Activated CD4-positive, alpha-beta T cell treated with anti-CD3 and anti-CD28 coated beads, Interleukin-2, amount 50 U/mL, for 24 hours (primary cell): ENCODE data around the gene SYT13.
"Not testable (repeated sequence)": the region's sequence is repeated elsewhere in the genome, so short reads cannot be mapped to it uniquely, and the experiment has no call there.

Experiments used
- DNase-seq, 2 donors: peaks; one replicate each; pipeline ENCODE4 v3.0.0-alpha.2; 2020; ENCODE audit warnings: low read depth in 1 of 2, low spot score in 1 of 2

The SYT13 gene

GRCh38 chr11:45250035-45250718 lies 36.0 kb downstream of the SYT13 start:
- no peak for DNase-seq

GRCh38 chr11:45249372-45249771 lies 36.8 kb downstream of the SYT13 start:
- not testable (repeated sequence) for DNase-seq

DNA sequence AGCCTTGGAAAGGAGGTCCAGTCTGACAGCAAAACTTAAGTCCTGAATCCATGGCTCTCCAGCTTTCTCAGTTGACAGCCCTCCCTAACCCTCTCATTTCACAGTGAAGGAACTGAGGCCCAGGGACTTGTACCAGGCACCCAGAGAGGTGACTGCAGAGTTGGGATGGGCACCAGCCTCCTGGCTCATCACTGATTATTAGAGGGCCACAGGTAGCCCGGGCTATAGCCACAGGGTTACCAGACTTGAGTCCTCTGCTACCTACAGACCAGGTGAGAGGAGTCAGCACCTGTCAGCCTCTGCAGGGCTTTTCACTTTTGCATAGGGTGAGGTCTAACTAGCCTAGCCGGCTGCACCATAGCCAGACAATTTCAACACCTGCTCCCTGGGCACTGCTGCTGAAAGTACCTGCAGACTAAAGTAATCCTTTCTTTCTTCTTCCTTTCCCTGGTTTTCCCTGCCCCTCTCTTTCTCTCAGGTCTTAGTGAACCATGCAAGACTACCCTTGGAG lies 37.6 kb downstream of the SYT13 start:
- DNase-seq: no peak

GRCh38 chr11:45247433-45247832 lies 38.7 kb downstream of the SYT13 start:
- DNase-seq: no peak

GRCh38 chr11:45246241-45246640 lies 39.9 kb downstream of the SYT13 start:
- DNase-seq: no peak

GRCh38 chr11:45245218-45246045 lies 40.7 kb downstream of the SYT13 start:
- no peak for DNase-seq

DNA sequence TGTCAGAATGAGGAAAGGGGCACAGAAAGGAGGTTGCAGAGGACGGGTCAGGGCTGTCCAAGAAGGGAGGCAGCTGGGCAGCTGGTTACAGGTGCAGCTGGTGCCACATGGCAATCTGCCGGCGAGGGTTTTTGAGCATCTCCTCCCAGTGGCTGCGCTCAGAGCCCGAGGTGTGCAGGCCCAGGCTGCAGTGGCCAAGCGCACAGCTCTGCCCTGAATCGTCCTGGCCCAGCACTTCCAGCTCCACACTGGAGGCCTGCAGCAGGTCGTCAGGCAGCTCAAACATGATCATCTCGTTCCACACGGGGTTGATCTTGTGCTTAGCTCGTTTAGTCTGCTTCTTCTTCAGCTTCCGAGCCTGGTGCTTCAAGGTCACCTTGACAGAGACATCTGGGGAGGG lies 42.2 kb downstream of the SYT13 start:
- DNase-seq: no peak

- DNase-seq: no peak
Observed at GRCh38 chr11:45239733-45240132, 46.4 kb downstream of the SYT13 start.

- DNase-seq: no peak
Observed at GRCh38 chr11:45238724-45239123, 47.4 kb downstream of the SYT13 start.

DNA sequence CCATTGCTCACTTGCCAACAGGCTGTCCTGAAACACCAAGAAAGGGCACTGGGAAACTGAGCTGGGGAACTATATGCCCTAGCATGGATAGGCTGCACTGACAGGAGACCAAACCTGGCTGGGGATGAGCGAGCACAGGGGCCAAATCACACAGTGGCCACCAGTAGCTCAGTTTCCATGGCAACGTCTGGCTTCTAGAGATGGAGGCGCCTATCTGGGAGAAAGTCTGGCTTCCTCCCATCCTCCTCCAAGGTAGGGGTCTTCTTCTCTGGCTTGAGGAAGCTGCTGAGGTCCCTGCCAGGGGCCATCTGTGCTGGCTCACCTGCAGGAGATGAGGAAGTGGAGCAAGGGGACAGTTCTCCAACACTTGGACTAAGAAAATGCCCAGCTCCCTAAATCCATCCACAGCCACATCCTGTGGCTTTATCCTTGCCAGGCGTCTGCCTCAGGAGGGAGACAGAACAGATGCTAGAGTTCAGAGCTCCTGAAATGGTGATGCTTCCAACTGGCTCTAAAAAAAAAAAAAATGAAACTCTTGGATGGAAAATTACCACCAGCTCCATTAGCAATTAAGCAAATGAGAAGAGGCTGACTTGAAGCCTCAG lies 48.3 kb downstream of the SYT13 start:
- no peak for DNase-seq

DNA sequence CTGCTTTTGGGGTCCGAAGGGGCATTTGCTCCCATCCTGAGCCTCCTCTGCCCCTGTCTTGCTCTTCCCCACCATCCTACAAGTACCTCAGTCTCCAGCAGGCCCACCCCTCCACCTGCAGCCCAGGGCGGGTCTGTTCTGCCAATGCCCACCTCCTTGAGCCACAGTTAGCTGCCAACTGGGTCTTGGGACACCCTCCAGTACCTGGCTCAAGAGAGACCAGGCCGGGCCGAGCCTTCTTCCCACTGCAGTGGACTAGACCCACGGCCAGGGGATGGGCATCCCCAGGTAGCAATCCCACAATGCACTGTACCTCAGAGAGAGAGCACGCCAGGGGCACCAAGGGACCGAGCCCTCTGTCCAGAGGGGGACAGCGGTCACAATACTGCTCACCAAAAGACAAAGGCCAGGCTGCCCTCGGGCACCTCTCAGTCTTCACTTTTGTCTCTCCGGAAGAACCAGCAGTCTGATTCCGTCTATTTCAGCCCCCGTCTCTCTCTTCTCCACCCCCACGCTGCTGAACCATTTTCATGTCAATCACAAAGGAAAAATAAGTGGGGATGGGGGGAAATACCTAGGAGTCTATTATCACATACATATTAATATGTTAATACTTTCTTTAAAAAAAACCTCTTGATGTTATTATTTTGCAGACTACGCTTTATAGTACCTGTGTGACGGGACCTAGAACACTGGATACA lies 51.7 kb downstream of the SYT13 start:
- DNase-seq: no peak

DNA sequence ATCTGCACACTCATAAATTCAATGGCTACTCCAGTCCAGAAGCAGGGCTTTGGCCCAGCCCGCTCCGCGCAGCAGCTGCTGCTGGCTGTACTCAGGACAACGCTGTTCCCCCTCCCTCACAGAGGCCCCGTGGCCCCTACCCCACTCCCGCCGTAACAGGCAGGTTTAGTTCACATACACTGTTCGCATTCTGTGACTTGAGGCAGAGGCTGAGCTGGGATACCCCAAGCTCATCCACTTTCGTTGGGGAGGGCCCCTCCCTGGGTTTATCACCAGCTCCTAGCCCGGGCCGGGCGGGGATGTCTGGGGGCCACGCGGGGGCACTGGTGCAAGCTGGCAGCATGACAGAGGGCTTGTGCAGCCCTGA lies 52.4 kb downstream of the SYT13 start:
- DNase-seq: no peak

GRCh38 chr11:45233121-45233803 lies 52.9 kb downstream of the SYT13 start:
- DNase-seq: peak; percentile 34 to 43

DNA sequence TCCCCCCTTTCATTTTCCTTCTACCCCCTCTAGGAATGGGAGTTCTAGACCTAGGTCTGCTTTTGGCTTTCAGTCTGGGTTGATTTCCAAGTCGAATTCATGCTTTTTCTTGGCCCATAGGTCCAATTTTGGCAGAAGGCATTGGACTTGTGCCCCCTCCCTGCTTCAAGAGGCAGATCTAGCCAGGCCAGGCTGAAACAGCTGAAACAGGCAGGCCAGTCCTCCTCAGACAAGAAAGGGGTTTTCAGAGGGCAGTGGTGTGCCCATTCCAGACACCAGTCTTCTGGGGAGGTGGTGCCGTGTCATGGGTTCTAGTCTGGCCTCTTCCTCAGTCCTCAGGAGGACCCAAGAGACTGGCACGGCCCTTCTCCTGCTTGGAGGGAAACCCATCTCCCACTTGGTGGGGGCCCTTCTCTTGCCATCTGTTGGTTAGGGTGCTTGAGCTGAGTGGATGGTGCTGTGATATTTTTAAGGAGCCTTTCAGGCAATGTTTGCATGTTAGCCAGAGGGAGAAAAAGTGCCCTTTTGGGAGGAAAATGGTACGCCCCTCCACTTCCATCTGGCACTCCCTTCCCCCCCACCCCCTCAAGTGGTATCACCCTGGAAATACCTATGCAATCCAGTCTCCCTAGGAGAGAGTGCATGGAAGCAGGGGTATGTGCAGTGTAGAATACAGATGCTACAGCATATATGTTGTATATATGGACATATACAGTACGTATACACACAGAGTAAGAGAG lies 53.6 kb downstream of the SYT13 start:
- DNase-seq: no peak

- DNase-seq: no peak
Observed at GRCh38 chr11:45229401-45230020, 56.6 kb downstream of the SYT13 start.

DNA sequence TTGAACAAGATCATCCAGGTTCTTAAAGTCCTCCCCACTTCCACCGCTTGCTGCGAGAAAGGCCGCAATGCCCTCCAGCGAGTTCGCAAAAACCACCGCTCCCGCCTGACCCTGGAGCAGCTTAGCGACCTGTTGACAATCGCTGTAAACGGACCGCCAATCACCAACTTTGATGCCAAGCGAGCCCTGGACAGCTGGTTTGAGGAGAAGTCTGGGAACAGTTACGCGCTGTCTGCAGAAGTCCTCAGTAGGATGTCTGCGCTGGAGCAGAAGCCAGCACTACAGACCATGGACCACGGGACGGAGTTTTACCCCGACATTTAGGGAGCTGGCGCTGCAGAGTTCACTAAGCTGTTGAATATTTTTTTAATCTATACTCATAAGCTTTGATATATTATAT lies 58.3 kb downstream of the SYT13 start:
- DNase-seq: no peak

DNA sequence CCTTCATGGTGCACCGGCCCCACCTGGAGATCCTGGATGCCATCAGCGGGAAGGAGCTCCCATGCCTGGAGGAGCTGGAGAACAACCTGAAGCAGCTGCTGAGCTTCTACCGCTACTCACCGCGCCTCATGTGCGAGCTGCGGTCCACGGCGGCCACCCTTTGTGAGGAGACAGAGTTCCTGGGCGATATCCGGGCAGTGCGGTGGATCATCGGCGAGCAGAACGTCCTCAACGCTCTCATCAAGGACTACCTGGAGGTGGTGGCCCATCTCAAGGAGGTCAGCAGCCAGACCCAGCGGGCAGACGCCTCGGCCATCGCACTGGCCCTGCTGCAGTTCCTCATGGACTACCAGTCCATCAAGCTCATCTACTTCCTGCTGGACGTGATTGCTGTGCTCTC lies 59.2 kb downstream of the SYT13 start:
- DNase-seq: no peak

DNA sequence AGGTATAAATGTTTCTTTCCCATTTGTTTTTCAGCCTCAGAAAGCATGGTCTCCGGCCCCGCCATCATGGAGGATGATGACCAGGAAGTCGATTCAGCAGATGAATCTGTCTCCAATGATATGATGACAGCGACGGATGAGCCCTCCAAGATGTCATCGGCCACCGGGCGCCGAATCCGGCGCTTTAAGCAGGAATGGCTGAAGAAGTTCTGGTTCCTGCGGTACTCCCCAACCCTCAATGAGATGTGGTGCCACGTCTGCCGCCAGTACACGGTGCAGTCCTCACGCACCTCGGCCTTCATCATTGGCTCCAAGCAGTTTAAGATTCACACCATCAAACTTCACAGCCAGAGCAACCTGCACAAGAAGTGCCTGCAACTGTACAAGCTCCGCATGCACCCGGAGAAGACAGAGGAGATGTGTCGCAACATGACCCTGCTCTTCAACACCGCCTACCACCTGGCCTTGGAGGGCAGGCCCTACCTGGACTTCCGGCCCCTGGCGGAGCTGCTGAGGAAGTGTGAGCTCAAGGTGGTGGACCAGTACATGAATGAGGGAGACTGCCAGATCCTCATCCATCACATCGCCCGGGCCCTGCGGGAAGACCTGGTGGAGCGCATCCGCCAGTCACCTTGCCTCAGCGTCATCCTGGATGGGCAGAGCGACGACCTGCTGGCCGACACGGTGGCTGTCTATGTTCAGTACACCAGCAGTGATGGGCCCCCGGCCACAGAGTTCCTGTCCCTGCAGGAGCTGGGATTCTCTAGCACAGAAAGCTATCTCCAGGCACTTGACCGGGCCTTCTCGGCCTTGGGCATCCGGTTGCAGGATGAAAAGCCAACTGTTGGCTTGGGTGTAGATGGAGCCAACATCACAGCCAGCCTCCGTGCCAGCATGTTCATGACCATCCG lies 59.9 kb downstream of the SYT13 start:
- DNase-seq: no peak

- no peak for DNase-seq
Observed at GRCh38 chr11:45225277-45225676, 60.9 kb downstream of the SYT13 start.
